Adrenal gland (tissue), 5 donors: ENCODE measurements around the gene NF1.
"Not testable (repeated sequence)": the region's sequence is repeated elsewhere in the genome, so short reads cannot be mapped to it uniquely, and the experiment has no call there.

Experiments
- CTCF ChIP-seq, 6 experiments: fragments of 450-650 bp in 4 of 6; fragments of 200-600 bp in 2 of 6; sonication (generic) in 1 of 6; IDR thresholded peaks; 1 replicate in 5 of 6; 2 replicates in 1 of 6; pipeline versions ENCODE4 v1.5.1 to v1.8.0; 2016 to 2021; ENCODE audit warnings: antibody characterized with exemption in 6 of 6, mild to moderate bottlenecking in 2 of 6, moderate library complexity in 1 of 6
- POLR2A ChIP-seq, 2 donors: fragments of 450-650 bp; IDR thresholded peaks; one replicate each; pipeline ENCODE4 v1.6.1; 2017; ENCODE audit warnings: antibody characterized with exemption in 2 of 2, mild to moderate bottlenecking in 2 of 2, moderate library complexity in 1 of 2
- donor health status: DM: no; HTN: no; CAD: no.

GRCh38 chr17:31287932-31288331 lies 193.2 kb downstream of the NF1 start:
- not testable (repeated sequence) for TF ChIP-seq CTCF, POLR2A (IDR thresholded peaks at IDR 0.05)
